Testis (tissue), 3 donors: ENCODE results near the gene OR51B5. TPM values are rescaled to one million over a fixed set of nuclear protein-coding genes. Genes with fewer than 3 reads are reported as not detected.
A peak's percentile ranks its signal among the peaks of the same experiment; 100 is the strongest.
"Not testable (repeated sequence)": the region's sequence is repeated elsewhere in the genome, so short reads cannot be mapped to it uniquely, and the experiment has no call there.

Experiments
- DNase-seq: peaks from one replicate; pipeline ENCODE4 v3.0.0-alpha.2; 2019
- H3K27ac ChIP-seq, 2 donors: fragments of 200-600 bp; sonication (generic); one replicate each; pipeline ENCODE4 v1.5.1; 2019
- H3K27me3 ChIP-seq: fragments of 200-600 bp; sonication (generic); one replicate; pipeline ENCODE4 v1.5.1; 2019
- H3K36me3 ChIP-seq: fragments of 200-600 bp; sonication (generic); one replicate; pipeline ENCODE4 v1.5.1; 2017; ENCODE audit warnings: low read depth; ENCODE audit errors: missing control alignments
- H3K4me1 ChIP-seq: fragments of 200-600 bp; sonication (generic); one replicate; pipeline ENCODE4 v1.5.1; 2019
- H3K4me3 ChIP-seq, 2 donors: fragments of 200-600 bp; sonication (generic); one replicate each; pipeline ENCODE4 v1.5.1; 2017 to 2019
- H3K9me3 ChIP-seq: fragments of 200-600 bp; sonication (generic); one replicate; pipeline ENCODE4 v1.5.1; 2017
- CTCF ChIP-seq, 3 experiments: fragments of 450-650 bp in 2 of 3; fragments of 200-600 bp in 1 of 3; sonication (generic) in 1 of 3; IDR thresholded peaks; one replicate each; pipeline ENCODE4 v1.5.1; 2016 to 2019; ENCODE audit warnings: antibody characterized with exemption in 3 of 3, mild to moderate bottlenecking in 2 of 3, moderate library complexity in 1 of 3
- POLR2A ChIP-seq: fragments of 450-650 bp; IDR thresholded peaks from one replicate; pipeline ENCODE4 v1.6.1; 2017; ENCODE audit warnings: antibody characterized with exemption, mild to moderate bottlenecking, moderate library complexity
- WGBS, 2 donors: methylation state at CpG; one replicate each; pipeline ENCODE4 v1.1.5; 2018; 5-methylcytosine and 5-hydroxymethylcytosine counted together
- intact Hi-C: fragments of 100-400 bp; cut with DNase I; formaldehyde crosslinking; loops from one replicate; pipeline ENCODE4 v1.15.1; 2023; ENCODE audit warnings: low total_unique reads
- polyA plus RNA-seq: library from polyadenylated mRNA; stranded (reverse); fragments of 350-450 nt; fragmentation: Illumina TruSeq; extraction: RNeasy Lipid Tissue Mini Kit (QIAGEN cat#74804); gene quantifications from one replicate; pipeline ENCODE4 v1.2.3, GENCODE V29; 2014; ENCODE audit warnings: low read depth, low replicate concordance; ENCODE audit not compliant: insufficient read depth
- small RNA-seq, 2 donors: library from RNA; depleted of rRNA; stranded (forward); fragments of <200 nt; gene quantifications; one replicate each; pipeline ENCODE3, GENCODE V24; 2016
- total RNA-seq, 2 donors: library from RNA; depleted of rRNA; stranded (reverse); fragments of >200 nt; gene quantifications; one replicate each; pipeline ENCODE4 v1.2.3, GENCODE V29; 2016

The OR51B5 gene
- total and polyA plus RNA-seq, 3 donors from 2014 or later = 0.78 to 2.7 (median 1.3) TPM

GRCh38 chr11:5300251-5300650 lies 43.1 kb downstream of the OR51B5 start:
- no peaks in the 10 kb centered on the region for H3K27me3 ChIP-seq
- DNase-seq = no peak
- H3K27ac ChIP-seq = no peak overlapping the region
- no peaks in the 10 kb centered on the region for H3K36me3 ChIP-seq
- TF ChIP-seq POLR2A (no peak), CTCF (IDR thresholded peaks at IDR 0.05) (no peak)
- H3K4me3 ChIP-seq = no peak overlapping the region
- intact Hi-C loops = no loop called here
- no peaks in the 10 kb centered on the region for H3K9me3 ChIP-seq
- WGBS, 2 donors = 52% methylated on average over 3 of the region's 3 CpGs
- no peaks in the 10 kb centered on the region for H3K4me1 ChIP-seq

- TF ChIP-seq CTCF (IDR thresholded peaks at IDR 0.05) (no peak), POLR2A (no peak)
- 81 to 97% methylated on average over 1 of the region's 1 CpG for WGBS, 2 donors
- Histone ChIP-seq H3K27ac (no peak overlapping the region), H3K36me3 (no peaks in the 10 kb centered on the region), H3K4me1 (no peaks in the 10 kb centered on the region), H3K9me3 (no peaks in the 10 kb centered on the region), H3K27me3 (no peaks in the 10 kb centered on the region), H3K4me3 (no peak overlapping the region)
- intact Hi-C loops = no loop called here
- DNase-seq = no peak
These were observed 44.9 kb downstream of the OR51B5 start for GRCh38 chr11:5298451-5298850.

- Histone ChIP-seq H3K9me3 (no peaks in the 10 kb centered on the region), H3K4me3 (no peak overlapping the region), H3K27me3 (no peaks in the 10 kb centered on the region), H3K4me1 (no peaks in the 10 kb centered on the region), H3K27ac (no peak overlapping the region), H3K36me3 (no peaks in the 10 kb centered on the region)
- no peak for DNase-seq
- WGBS, 2 donors = 49 to 50% methylated on average over 4 of the region's 4 CpGs
- intact Hi-C loops = no loop called here
- TF ChIP-seq POLR2A (no peak), CTCF (IDR thresholded peaks at IDR 0.05) (no peak)
These were observed 45.5 kb downstream of the OR51B5 start for GRCh38 chr11:5297721-5298323.

GRCh38 chr11:5294342-5294995 lies 48.9 kb downstream of the OR51B5 start:
- peak overlapping the region; percentile 17 to 21 for H3K4me3 ChIP-seq
- H3K9me3 ChIP-seq, DNase-seq, intact Hi-C loops, H3K27me3 ChIP-seq, H3K4me1 ChIP-seq, H3K36me3 ChIP-seq, H3K27ac ChIP-seq: not testable (repeated sequence)
- WGBS, 2 donors = 60 to 81% methylated on average over 9 to 40 of the region's 41 CpGs

DNA sequence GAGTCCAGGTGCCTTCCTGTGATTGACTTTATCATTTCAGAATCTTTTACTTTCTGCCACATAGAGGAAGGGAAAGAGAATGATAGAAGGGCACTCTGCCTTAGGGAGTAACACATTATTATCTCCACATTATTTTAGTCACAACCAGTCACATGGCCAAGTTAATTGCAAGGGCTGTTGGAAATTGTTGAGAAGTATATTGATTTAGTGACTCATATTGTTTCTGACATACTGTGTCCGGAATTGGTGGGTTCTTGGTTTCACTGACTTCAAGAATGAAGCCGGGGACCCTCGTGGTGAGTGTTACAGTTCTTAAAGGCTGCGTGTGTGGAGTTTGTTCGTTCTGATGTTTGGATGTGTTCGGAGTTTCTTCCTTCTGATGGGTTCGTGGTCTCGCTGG lies 50.3 kb downstream of the OR51B5 start:
- Histone ChIP-seq H3K27ac (no peak overlapping the region), H3K4me3 (no peak overlapping the region), H3K4me1 (no peaks in the 10 kb centered on the region), H3K36me3 (no peaks in the 10 kb centered on the region), H3K27me3 (no peaks in the 10 kb centered on the region), H3K9me3 (no peaks in the 10 kb centered on the region)
- no peak for DNase-seq
- intact Hi-C loops = no loop called here
- 92 to 94% methylated on average over 6 to 8 of the region's 8 CpGs for WGBS, 2 donors
- TF ChIP-seq CTCF (IDR thresholded peaks at IDR 0.05) = no peak
- TF ChIP-seq POLR2A = no peak

Small RNAs within 50 kb of the gene (small RNA-seq; reads per million reads assigned to genes)
- 0 reads per million in 2 donors for gene AC104389.3

Other genes starting within 250 kb of the OR51B5 start
- gene OR52A5, start 205.2 kb downstream of the OR51B5 start, total RNA-seq = under 1 TPM; 0.37 to 0.55 TPM
- gene OR52A5, start 205.2 kb downstream of the OR51B5 start, polyA plus RNA-seq = not detected
- gene OR52A1, start 188.8 kb downstream of the OR51B5 start, total RNA-seq = under 1 TPM; 0.19 to 0.47 TPM
- not detected for gene OR52A1, start 188.8 kb downstream of the OR51B5 start, polyA plus RNA-seq
- not detected for gene OR51V1, start 142.8 kb downstream of the OR51B5 start, total RNA-seq
- gene OR51V1, start 142.8 kb downstream of the OR51B5 start, polyA plus RNA-seq = not detected
- gene HBB, start 116.5 kb downstream of the OR51B5 start, total RNA-seq = 10 to 100 TPM in 1 of 2 donors, not detected in 1; 11.8 TPM
- 55.6 TPM for gene HBB, start 116.5 kb downstream of the OR51B5 start, polyA plus RNA-seq
- not detected for gene HBD, start 109.0 kb downstream of the OR51B5 start, total RNA-seq
- not detected for gene HBD, start 109.0 kb downstream of the OR51B5 start, polyA plus RNA-seq
- not detected for gene HBG1, start 93.7 kb downstream of the OR51B5 start, total RNA-seq
- not detected for gene HBG1, start 93.7 kb downstream of the OR51B5 start, polyA plus RNA-seq
- not detected for gene HBG2, start 88.7 kb downstream of the OR51B5 start, total RNA-seq
- gene HBG2, start 88.7 kb downstream of the OR51B5 start, polyA plus RNA-seq = not detected
- gene HBE1, start 73.6 kb downstream of the OR51B5 start, total RNA-seq = under 1 TPM in 1 of 2 donors, not detected in 1; 0.87 TPM
- not detected for gene HBE1, start 73.6 kb downstream of the OR51B5 start, polyA plus RNA-seq
- gene OR51B4, start 41.6 kb downstream of the OR51B5 start, total RNA-seq = under 1 TPM in 1 of 2 donors, not detected in 1; 0.74 TPM
- not detected for gene OR51B4, start 41.6 kb downstream of the OR51B5 start, polyA plus RNA-seq
- gene OR51B2, start 19.2 kb downstream of the OR51B5 start, total RNA-seq = under 1 TPM in 1 of 2 donors, not detected in 1; 0.74 TPM
- gene OR51B2, start 19.2 kb downstream of the OR51B5 start, polyA plus RNA-seq = not detected
- gene OR51B6, start 8.0 kb upstream of the OR51B5 start, total RNA-seq = not detected
- not detected for gene OR51B6, start 8.0 kb upstream of the OR51B5 start, polyA plus RNA-seq
- not detected for gene OR51M1, start 40.3 kb upstream of the OR51B5 start, total RNA-seq
- not detected for gene OR51M1, start 40.3 kb upstream of the OR51B5 start, polyA plus RNA-seq
- not detected for gene OR51Q1, start 78.6 kb upstream of the OR51B5 start, total RNA-seq
- not detected for gene OR51Q1, start 78.6 kb upstream of the OR51B5 start, polyA plus RNA-seq
- gene OR51I1, start 98.0 kb upstream of the OR51B5 start, total RNA-seq = 1 to 10 TPM in 1 of 2 donors, under 1 TPM in 1; 0.74 to 1.1 TPM
- not detected for gene OR51I1, start 98.0 kb upstream of the OR51B5 start, polyA plus RNA-seq
- not detected for gene OR51I2, start 105.8 kb upstream of the OR51B5 start, total RNA-seq
- gene OR51I2, start 105.8 kb upstream of the OR51B5 start, polyA plus RNA-seq = not detected
- not detected for gene OR52D1, start 145.2 kb upstream of the OR51B5 start, total RNA-seq
- gene OR52D1, start 145.2 kb upstream of the OR51B5 start, polyA plus RNA-seq = not detected
- gene UBQLN3, start 166.4 kb upstream of the OR51B5 start, total RNA-seq = 100 to 1,000 TPM; 105 to 283 TPM
- gene UBQLN3, start 166.4 kb upstream of the OR51B5 start, polyA plus RNA-seq = 336 TPM
- 10 to 100 TPM in 1 of 2 donors, 1 to 10 TPM in 1; 8.8 to 38.7 TPM for gene UBQLNL, start 173.2 kb upstream of the OR51B5 start, total RNA-seq
- gene UBQLNL, start 173.2 kb upstream of the OR51B5 start, polyA plus RNA-seq = 42.8 TPM
- 1 to 10 TPM; 1.4 to 1.9 TPM for gene OR52H1, start 205.0 kb upstream of the OR51B5 start, total RNA-seq
- gene OR52H1, start 205.0 kb upstream of the OR51B5 start, polyA plus RNA-seq = not detected
- not detected for gene OR52B6, start 237.4 kb upstream of the OR51B5 start, total RNA-seq
- gene OR52B6, start 237.4 kb upstream of the OR51B5 start, polyA plus RNA-seq = not detected